D721Med (cell line): ENCODE measurements around the gene LYST.

Experiments used
- DNase-seq: peaks from one replicate; pipeline ENCODE4 v3.0.0; 2011; ENCODE audit warnings: low spot score; ENCODE audit not compliant: insufficient read length
- FAIRE-seq: peaks from 2 replicates; lab custom pipeline; 2011; peaks lifted over from hg19 to GRCh38; lab: Jason Lieb, UNC
- CTCF ChIP-seq: IDR thresholded peaks from 2 replicates; pipeline ENCODE4 v1.5.1; 2012; ENCODE audit warnings: mild to moderate bottlenecking, control low read depth; ENCODE audit not compliant: insufficient read depth; ENCODE audit errors: missing control alignments

The LYST gene

GRCh38 chr1:235617140-235617539, 249.6 kb downstream of the LYST start:
- DNase-seq (no peak), FAIRE-seq (no peak)
- no peak for TF ChIP-seq CTCF

- no peak for FAIRE-seq
- DNase-seq = no peak
- TF ChIP-seq CTCF = no peak
Observed at GRCh38 chr1:235614442-235614954, 252.2 kb downstream of the LYST start.

- FAIRE-seq (no peak), DNase-seq (no peak)
- no peak for TF ChIP-seq CTCF
Observed at GRCh38 chr1:235613602-235614001, 253.1 kb downstream of the LYST start.

- no peak for TF ChIP-seq CTCF
- DNase-seq (no peak), FAIRE-seq (no peak)
Observed at GRCh38 chr1:235612761-235613160, 253.9 kb downstream of the LYST start.
